ENCODE measurements around the gene CYP26A1.
"Not testable (repeated sequence)": the region's sequence is repeated elsewhere in the genome, so short reads cannot be mapped to it uniquely, and the experiment has no call there.

Gene CYP26A1

DNA sequence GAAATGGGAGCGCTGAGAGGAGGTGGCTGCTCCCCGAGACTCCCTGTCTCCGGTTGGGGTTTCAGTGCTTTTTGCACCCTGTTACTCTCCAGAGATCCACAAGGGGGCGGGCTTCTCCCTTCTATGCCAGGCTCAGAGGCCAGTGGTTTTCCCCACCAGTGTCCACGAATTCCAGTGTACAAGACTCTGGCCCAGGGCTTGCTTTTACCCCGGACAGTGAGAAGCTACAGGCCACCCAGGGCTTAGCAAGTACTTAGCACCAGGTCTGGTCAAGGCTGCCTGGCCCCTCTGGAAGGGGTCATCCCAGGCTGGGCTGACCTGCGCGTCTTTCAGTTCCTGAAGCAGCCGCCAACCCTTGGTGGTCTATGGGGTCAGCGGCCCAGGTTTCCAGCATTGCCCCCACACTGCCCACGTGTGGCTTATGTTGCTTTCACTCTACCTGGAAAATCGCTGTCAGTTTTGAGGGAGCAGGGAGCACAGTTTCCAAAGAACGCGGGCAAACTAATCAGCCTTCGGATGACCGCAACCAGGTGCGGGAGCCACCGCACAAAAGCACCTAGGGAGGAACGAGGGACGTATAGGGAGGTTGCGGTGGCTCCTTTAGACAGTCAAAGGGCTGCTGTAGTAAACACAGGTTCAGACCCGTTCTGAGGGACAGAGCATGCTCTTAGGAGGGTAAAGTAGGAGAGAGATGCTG lies 6.8 kb downstream of the CYP26A1 start:
- peak; percentile 3 for DNase-seq

DNA sequence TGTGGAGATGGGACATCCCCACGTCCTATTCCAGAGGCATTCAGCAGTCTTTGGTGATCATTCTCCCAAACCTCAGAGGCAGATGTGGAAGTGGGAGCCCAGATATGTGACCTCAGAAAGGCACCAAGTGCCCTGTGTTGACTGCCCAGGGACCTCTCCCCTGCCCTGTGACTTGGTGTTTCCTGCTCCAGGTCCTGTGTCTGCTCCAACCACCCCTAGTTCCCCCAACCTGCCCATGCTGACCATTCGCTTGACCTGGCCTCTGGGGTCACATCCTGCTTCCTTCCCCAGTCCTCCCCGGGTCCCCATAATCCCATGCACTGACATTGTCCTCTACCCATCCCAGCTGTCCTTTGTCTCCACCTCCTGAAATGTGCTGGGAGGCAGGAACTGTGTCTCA lies 7.6 kb downstream of the CYP26A1 start:
- DNase-seq, result no peak

DNA sequence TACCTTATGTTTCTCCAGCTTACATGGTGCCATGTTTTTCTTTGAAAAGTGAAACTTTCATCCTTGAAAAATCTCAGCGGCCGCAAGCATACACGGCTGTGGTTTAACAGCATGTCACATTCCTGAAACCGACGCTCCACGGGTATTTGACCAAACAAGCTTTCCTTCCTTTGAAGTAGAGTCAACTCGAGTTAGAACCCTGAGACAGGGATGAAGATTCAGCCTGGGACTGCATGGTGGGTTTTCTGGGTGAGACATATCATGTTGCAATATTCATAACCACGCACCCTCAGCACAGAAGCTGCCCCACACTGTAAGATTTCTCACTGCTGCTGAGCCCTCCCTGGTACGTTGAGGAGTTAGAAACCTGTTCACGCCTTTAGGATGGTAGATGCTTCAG lies 8.1 kb downstream of the CYP26A1 start:
- DNase-seq, result no peak

GRCh38 chr10:93083743-93084539 lies 10.2 kb downstream of the CYP26A1 start:
- DNase-seq, result no peak

DNA sequence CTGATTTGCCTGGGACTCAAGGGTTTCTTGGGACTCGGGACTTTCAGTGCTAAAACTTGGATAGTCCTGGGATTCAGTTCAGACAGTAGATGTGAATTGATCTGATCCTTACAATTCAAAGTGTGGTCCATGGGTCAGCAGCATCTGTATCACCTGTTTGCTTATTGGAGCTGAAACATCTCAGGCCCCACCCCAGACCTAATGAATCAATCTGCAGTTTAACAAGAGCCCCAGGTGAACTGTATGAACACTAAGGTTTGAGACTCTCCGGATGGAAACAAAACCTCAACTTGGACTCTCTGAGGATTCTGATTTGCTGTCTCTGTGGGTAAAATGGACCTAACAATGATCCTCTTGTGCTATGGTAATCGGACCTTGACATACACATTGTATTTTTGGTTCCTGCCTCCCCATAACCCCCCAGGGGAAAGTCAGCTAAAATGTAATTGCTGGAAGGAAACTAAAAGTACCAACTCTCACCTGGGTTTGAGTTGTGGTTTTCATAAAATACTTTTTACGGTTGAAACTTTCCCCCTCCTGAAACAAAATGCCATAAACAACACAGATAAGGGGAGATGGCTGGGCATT lies 11.7 kb downstream of the CYP26A1 start:
- no peak for DNase-seq

DNA sequence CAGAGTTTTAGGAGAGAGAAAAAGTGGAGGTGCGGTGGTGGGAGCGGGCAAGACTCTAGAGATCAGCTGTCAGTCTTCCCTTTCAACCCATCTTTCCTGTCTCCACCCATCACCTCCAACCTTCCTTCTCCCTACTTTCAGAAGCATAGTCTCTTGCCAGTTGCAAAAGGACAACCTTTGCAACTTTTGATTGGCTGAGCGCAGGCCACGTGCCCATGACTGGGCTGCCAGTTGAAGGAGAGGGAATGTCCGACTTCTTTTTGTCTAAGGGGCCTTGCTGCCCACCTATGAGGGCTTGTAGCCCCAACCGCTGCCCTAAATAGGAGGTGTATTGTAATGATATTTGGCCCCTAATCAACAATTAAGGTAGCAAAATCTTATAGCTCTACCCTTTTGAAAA lies 12.6 kb downstream of the CYP26A1 start:
- DNase-seq, result no peak

- DNase-seq, result no peak
These were observed 14.2 kb downstream of the CYP26A1 start for GRCh38 chr10:93087846-93088245.

DNA sequence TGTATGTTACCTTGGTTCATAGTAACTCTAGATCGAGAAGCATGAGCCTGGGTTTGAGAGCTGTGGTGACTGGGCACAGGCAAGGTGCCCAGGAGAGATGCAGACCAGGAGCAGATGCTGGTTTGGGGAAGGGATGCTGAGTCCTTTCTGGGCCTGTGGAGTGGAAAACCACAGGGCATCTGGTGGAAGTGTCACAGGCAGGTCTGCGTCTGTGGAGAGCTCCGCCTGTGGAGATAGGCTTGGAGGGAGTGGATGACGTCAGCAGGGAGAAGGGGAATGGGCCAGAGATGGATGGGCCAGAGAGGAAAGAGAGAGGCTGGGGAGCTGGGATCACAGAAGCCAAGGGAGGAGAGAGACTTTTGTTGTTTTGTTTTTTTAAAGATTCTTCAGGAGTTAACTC lies 14.8 kb downstream of the CYP26A1 start:
- no peak for DNase-seq

GRCh38 chr10:93090619-93091018 lies 16.9 kb downstream of the CYP26A1 start:
- no peak for DNase-seq

GRCh38 chr10:93091960-93092359 lies 18.3 kb downstream of the CYP26A1 start:
- no peak for DNase-seq

DNA sequence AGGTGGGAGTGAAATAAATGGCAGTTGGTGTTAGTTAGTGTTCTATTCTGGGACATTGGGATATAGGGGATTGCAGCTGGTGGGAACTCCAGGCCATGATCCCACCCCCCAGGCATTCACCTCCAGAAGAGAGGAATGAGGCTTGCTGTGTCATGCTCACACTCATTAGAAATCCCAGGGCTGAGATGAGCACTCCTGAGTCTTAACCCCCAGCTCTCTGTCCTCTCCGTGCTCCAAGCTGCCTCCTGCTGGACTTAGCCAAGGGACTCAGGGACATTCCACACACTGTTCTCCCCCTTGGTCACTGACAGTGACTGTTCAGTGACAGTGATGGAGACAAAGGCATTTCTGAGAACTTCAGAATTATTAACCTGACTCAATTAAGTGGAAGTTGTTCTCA lies 21.5 kb downstream of the CYP26A1 start:
- no peak for DNase-seq

- DNase-seq, result no peak
These were observed 23.2 kb downstream of the CYP26A1 start for GRCh38 chr10:93096901-93097300.

- no peak for DNase-seq
These were observed 23.7 kb downstream of the CYP26A1 start for GRCh38 chr10:93097386-93097785.

- DNase-seq, result no peak
These were observed 25.1 kb downstream of the CYP26A1 start for GRCh38 chr10:93098816-93099215.

GRCh38 chr10:93099670-93100069 lies 26.0 kb downstream of the CYP26A1 start:
- no peak for DNase-seq

DNA sequence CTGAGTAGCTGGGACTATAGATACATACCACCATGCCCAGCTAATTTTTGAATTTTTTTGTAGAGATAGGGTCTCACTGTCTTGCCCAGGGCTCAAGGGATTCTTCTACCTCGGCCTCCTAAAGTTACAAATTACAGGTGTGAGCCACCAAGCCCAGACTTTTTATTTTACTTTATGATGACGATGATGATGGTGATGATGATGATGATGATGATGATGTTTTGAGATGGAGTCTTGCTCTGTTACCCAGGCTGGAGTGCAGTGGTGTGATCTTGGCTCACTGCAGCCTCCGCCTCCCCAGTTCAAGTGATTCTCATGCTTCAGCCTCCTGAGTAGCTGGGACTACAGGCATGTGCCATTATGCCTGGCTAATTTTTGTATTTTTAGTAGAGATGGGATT lies 27.5 kb downstream of the CYP26A1 start:
- DNase-seq, result not testable (repeated sequence)

DNA sequence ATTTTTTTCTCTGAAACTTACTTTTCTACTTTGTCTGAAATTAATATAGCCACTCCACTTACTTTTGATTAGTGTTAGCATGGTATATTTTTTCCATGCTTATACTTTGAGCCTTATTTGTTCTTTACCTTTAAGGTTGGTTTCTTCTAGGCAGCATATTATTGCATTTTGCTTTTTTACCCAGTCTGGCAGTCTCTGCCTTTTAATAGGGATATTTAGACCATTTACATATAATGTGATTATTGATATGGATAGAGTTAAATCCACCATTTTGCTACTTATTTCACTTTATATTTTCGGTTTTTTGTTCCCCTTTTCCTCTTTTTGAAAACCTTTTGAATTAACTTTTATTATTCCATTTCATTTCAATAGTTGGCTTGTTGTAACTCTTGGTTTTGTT lies 30.3 kb downstream of the CYP26A1 start:
- DNase-seq, result no peak

DNA sequence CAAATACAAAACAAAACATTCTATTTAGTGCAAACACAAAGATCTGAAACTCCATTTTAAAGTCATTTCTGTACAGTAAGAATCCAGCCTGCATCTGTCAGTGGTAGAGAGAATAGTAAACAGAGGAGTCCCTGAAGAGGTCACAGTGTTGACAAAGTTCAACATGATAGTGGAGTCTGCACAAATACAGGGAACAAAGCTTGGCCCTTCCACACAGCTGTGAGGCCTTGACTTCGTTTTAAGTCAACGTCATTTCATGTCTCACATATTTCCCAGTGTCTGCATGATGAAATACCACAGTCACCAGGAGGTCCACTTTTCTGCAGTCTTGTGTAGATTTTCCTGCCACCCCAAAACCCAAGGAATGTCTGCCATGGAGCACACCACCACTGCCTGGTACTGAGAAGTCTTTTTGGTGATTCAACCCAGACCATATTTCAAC lies 33.0 kb downstream of the CYP26A1 start:
- DNase-seq, result no peak

- no peak for DNase-seq
These were observed 36.9 kb downstream of the CYP26A1 start for GRCh38 chr10:93110472-93111146.

GRCh38 chr10:93113042-93113441 lies 39.3 kb downstream of the CYP26A1 start:
- no peak for DNase-seq

- no peak for DNase-seq
These were observed 42.1 kb downstream of the CYP26A1 start for GRCh38 chr10:93115661-93116383.

DNA sequence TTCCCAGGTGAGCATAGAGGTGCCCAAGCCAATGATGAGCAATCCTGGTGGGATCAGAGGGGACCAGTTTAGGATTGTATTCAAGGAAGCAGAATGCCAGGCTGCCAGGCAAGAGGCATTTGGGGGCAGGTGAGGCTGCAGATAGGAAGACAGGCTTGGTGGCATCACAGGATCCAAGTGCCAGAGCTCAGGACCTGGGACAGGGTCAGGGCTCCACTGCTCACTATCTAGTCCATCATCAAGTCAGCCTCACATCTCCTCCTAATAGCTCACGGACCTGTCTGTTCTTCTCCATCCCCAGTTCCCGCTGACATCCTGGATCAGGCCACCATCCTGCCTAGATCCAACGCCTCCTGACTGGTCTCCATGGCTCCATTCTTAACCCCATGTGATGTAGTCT lies 47.6 kb downstream of the CYP26A1 start:
- DNase-seq, result no peak

GRCh38 chr10:93123766-93124165 lies 50.1 kb downstream of the CYP26A1 start:
- no peak for DNase-seq
